ENCODE measurements around the gene MSH3. TPM values are rescaled to one million over a fixed set of nuclear protein-coding genes. Genes with fewer than 3 reads are reported as not detected.

MSH3 gene
- total and polyA plus RNA-seq, 2 of the 8 experiments (the other 6 are each of a cell fraction or from before 2014, with no cell fraction given) = 3.6 to 22.6 TPM

- Histone ChIP-seq H4K20me1 (replicated peaks in 1 of 2; ENCODE audit: control insufficient read depth in 1 of 2, insufficient read depth in 2 of 2, low read length in 2 of 2) (no peaks in the 10 kb centered on the region), H3K4me2 (ENCODE audit: insufficient read depth in 1 of 2, low read depth in 2 of 2, low read length in 2 of 2) (no peak overlapping the region), H2BK15ac (ENCODE audit: low read length) (no peak overlapping the region), H3K9ac (replicated peaks in 1 of 4; ENCODE audit: extremely low read depth in 1 of 4, low read depth in 3 of 4, low read length in 3 of 4) (no peak overlapping the region), H2AFZ (ENCODE audit: low read length) (no peak overlapping the region), H3K18ac (ENCODE audit: extremely low read depth, low read length) (no peak overlapping the region), H2BK5ac (ENCODE audit: low read depth, low read length) (no peak overlapping the region), H2BK12ac (ENCODE audit: low read depth, low read length) (no peak overlapping the region), H4K91ac (replicated peaks; ENCODE audit: insufficient read length, low read length) (no peak overlapping the region), H3K79me1 (ENCODE audit: low read depth, low read length) (no peaks in the 10 kb centered on the region), H3K27ac (ENCODE audit: low read depth, low read length) (no peak overlapping the region), H4K5ac (ENCODE audit: insufficient read length, low read depth, low read length) (no peak overlapping the region), H3K4me1 (replicated peaks in 1 of 4; ENCODE audit: control insufficient read depth in 3 of 4, insufficient read depth in 4 of 4, low read length in 3 of 4) (0 out of 7 replicates have a peak, but pooled peaks cover 0 to 2% (median 0%) of the 10 kb centered on the region in 4 experiments), H3K4me3 (ENCODE audit: extremely low read depth in 1 of 4, insufficient read depth in 2 of 4, low read depth in 3 of 4, low read length in 4 of 4) (no peak overlapping the region), H3K36me3 (ENCODE audit: control insufficient read depth in 2 of 4, insufficient read depth in 4 of 4, low read length in 3 of 4) (peaks cover 0 to 32% (median 0%) of the 10 kb centered on the region in 4 experiments; a peak in 2 of 8 replicates), H2AK5ac (ENCODE audit: low read depth, low read length) (no peak overlapping the region), H3K23me2 (ENCODE audit: low read depth, low read length) (no peaks in the 10 kb centered on the region), H3K4ac (replicated peaks; ENCODE audit: insufficient read length, low read depth, low read length) (no peak overlapping the region), H4K8ac (ENCODE audit: extremely low read depth, insufficient read depth, low read length) (no peak overlapping the region), H3K56ac (replicated peaks; ENCODE audit: insufficient read length, low read depth, low read length) (no peak overlapping the region), H3K23ac (ENCODE audit: insufficient read length) (no peak overlapping the region), H3K9me3 (ENCODE audit: insufficient read depth in 2 of 2, low read depth in 1 of 2, low read length in 1 of 2) (peaks cover 18 to 23% of the 10 kb centered on the region in 2 experiments), H3K14ac (ENCODE audit: insufficient read length) (no peak overlapping the region), H3K27me3 (replicated peaks in 1 of 4; ENCODE audit: control insufficient read depth in 3 of 4, extremely low read depth in 1 of 4, insufficient read depth in 3 of 4, low read length in 3 of 4) (no peaks in the 10 kb centered on the region), H2BK120ac (replicated peaks; ENCODE audit: low read depth, low read length) (no peak overlapping the region), H2BK20ac (ENCODE audit: low read length) (no peak overlapping the region), H3K79me2 (ENCODE audit: control insufficient read depth in 1 of 2, insufficient read depth in 2 of 2, low read length in 2 of 2) (no peaks in the 10 kb centered on the region)
- ChIA-PET POLR2A (ENCODE audit: partially characterized antibody) (no interaction called here), CTCF (ENCODE audit: partially characterized antibody) (no interaction called here)
- no peak for DNase-seq (ENCODE audit: low read depth in 1 of 2, low spot score in 2 of 2)
- FAIRE-seq = no peak
- WGBS, 2 experiments (ENCODE audit: extremely low coverage in 1 of 2, insufficient coverage in 1 of 2, insufficient read length in 1 of 2, insufficient replicate concordance in 2 of 2, low coverage in 1 of 2, low lambda C conversion rate in 2 of 2, missing lambda C conversion rate in 1 of 2) = 89% methylated on average over 3 of the region's 3 CpGs; no CpG with 5 or more reads in 1 of the 2 experiments
- TF ChIP-seq TAF1 (IDR thresholded peaks at IDR 0.05; ENCODE audit: low read depth, low read length) (no peak), PHF8 (conservative IDR thresholded peaks at IDR 0.05; ENCODE audit: low read depth, low read length) (no peak), CTBP2 (IDR thresholded peaks at IDR 0.05; ENCODE audit: borderline replicate concordance, insufficient read depth, insufficient read length, low read length) (no peak), RXRA (IDR thresholded peaks at IDR 0.05; ENCODE audit: insufficient read depth, low read depth, low read length) (no peak), KDM4A (IDR thresholded peaks at IDR 0.05; ENCODE audit: low read depth, low read length, severe bottlenecking) (no peak), KDM5A (IDR thresholded peaks at IDR 0.05; ENCODE audit: low read length) (no peak), USF2 (IDR thresholded peaks at IDR 0.05; ENCODE audit: low read length) (no peak), SAP30 (IDR thresholded peaks at IDR 0.05; ENCODE audit: insufficient read depth, insufficient replicate concordance, low read length) (no peak), NRF1 (IDR thresholded peaks at IDR 0.05; ENCODE audit: low read depth, low read length) (no peak), EGR1 (IDR thresholded peaks at IDR 0.05; ENCODE audit: borderline replicate concordance, low read depth, low read length) (no peak)
Observed at GRCh38 chr5:80852331-80853245, 198.1 kb downstream of the MSH3 start.

Measured in H1 (cell line).